Activated CD8-positive, alpha-beta memory T cell treated with anti-CD3 and anti-CD28 coated beads for 36 hours (primary cell): Measurements from ENCODE around the gene CNTROB. TPM values are rescaled to one million over a fixed set of nuclear protein-coding genes. Genes with fewer than 3 reads are reported as not detected.

Experiments used
- CTCF ChIA-PET: fragments of 350-600 bp; sonication (Branson Sonifier 250); formaldehyde crosslinking; loops from one replicate; lab custom pipeline; 2021; ENCODE audit warnings: antibody characterized with exemption; lab: Charles Lee
- POLR2A ChIA-PET: fragments of 350-600 bp; sonication (Branson Sonifier 250); formaldehyde crosslinking; loops from one replicate; lab custom pipeline; 2021; ENCODE audit warnings: antibody characterized with exemption; lab: Charles Lee
- total RNA-seq, 2 experiments: library from RNA; stranded (reverse); gene quantifications; one replicate each; pipeline ENCODE4 v1.2.3, GENCODE V29; 2021

The CNTROB gene
- total RNA-seq, 2 experiments from 2014 or later = 40.1 to 44.4 TPM

- ChIA-PET POLR2A (no interaction called here), CTCF (interaction anchor here (0.9 to 1.4 kb wide), 5 partner anchors 77 to 132 kb away, joined by 3 to 4 read pairs (median 3); no protein-coding TSS in a partner anchor)
Observed at GRCh38 chr17:7992924-7993323, 60.9 kb downstream of the CNTROB start.

GRCh38 chr17:7993972-7994589, 62.1 kb downstream of the CNTROB start:
- ChIA-PET CTCF (no interaction called here), POLR2A (no interaction called here)

GRCh38 chr17:7995724-7996123, 63.7 kb downstream of the CNTROB start:
- ChIA-PET CTCF (interaction anchor here (2.0 kb wide), 1 partner anchor 83 kb away, joined by 4 read pairs; no protein-coding TSS in a partner anchor), POLR2A (no interaction called here)

GRCh38 chr17:7997186-7997585, 65.2 kb downstream of the CNTROB start:
- ChIA-PET POLR2A (no interaction called here), CTCF (interaction anchor here (1.1 to 2.0 kb wide), 2 partner anchors 85 to 172 kb away, joined by 4 read pairs; no protein-coding TSS in a partner anchor)

Other genes starting within 250 kb of the CNTROB start
- 100 to 1,000 TPM; 135 to 139 TPM for gene TP53, start 244.7 kb upstream of the CNTROB start, total RNA-seq
- gene WRAP53, start 243.7 kb upstream of the CNTROB start, total RNA-seq = 10 to 100 TPM; 32.9 to 33.1 TPM
- under 1 TPM in 1 of 2 experiments, not detected in 1; 0.08 TPM for gene EFNB3, start 227.0 kb upstream of the CNTROB start, total RNA-seq
- under 1 TPM; 0.10 to 0.23 TPM for gene DNAH2, start 214.5 kb upstream of the CNTROB start, total RNA-seq
- 10 to 100 TPM; 65.4 to 77.7 TPM for gene KDM6B, start 98.0 kb upstream of the CNTROB start, total RNA-seq
- gene TMEM88, start 77.1 kb upstream of the CNTROB start, total RNA-seq = 1 to 10 TPM; 4.6 to 5.9 TPM
- 10 to 100 TPM; 62.9 to 65.3 TPM for gene NAA38, start 74.6 kb upstream of the CNTROB start, total RNA-seq
- gene CYB5D1, start 74.2 kb upstream of the CNTROB start, total RNA-seq = 10 to 100 TPM; 15.9 to 16.6 TPM
- gene CHD3, start 43.4 kb upstream of the CNTROB start, total RNA-seq = 100 to 1,000 TPM; 112 to 113 TPM
- gene RNF227, start 15.9 kb upstream of the CNTROB start, total RNA-seq = 1 to 10 TPM; 4.4 to 4.5 TPM
- gene KCNAB3, start 2.4 kb upstream of the CNTROB start, total RNA-seq = 1 to 10 TPM; 5.9 to 6.7 TPM
- gene TRAPPC1, start 260 bp upstream of the CNTROB start, total RNA-seq = 100 to 1,000 TPM; 144 to 156 TPM
- not detected for gene GUCY2D, start 70.4 kb downstream of the CNTROB start, total RNA-seq
- not detected for gene ALOX15B, start 106.9 kb downstream of the CNTROB start, total RNA-seq
- gene ALOX12B, start 155.5 kb downstream of the CNTROB start, total RNA-seq = 1 to 10 TPM; 1.7 TPM
- under 1 TPM in 1 of 2 experiments, not detected in 1; 0.19 TPM for gene ALOXE3, start 186.3 kb downstream of the CNTROB start, total RNA-seq
- gene HES7, start 191.9 kb downstream of the CNTROB start, total RNA-seq = 1 to 10 TPM; 2.9 to 3.1 TPM
- 10 to 100 TPM; 43.1 to 45.4 TPM for gene PER1, start 220.2 kb downstream of the CNTROB start, total RNA-seq
- gene VAMP2, start 230.7 kb downstream of the CNTROB start, total RNA-seq = 10 to 100 TPM; 26.3 to 26.6 TPM
- 10 to 100 TPM; 20.2 to 21.0 TPM for gene TMEM107, start 244.2 kb downstream of the CNTROB start, total RNA-seq